HK-2 (cell line): ENCODE data around the gene JDP2.

Experiments
- DNase-seq: peaks from one replicate; pipeline ENCODE4 v3.0.0-alpha.2; 2018; ENCODE audit not compliant: unreplicated experiment

JDP2 gene

GRCh38 chr14:75482366-75482765 lies 54.5 kb downstream of the JDP2 start:
- DNase-seq: no peak

- no peak for DNase-seq
Measured at GRCh38 chr14:75484711-75485429, 57.0 kb downstream of the JDP2 start.

GRCh38 chr14:75486318-75486717 lies 58.5 kb downstream of the JDP2 start:
- no peak for DNase-seq

DNA sequence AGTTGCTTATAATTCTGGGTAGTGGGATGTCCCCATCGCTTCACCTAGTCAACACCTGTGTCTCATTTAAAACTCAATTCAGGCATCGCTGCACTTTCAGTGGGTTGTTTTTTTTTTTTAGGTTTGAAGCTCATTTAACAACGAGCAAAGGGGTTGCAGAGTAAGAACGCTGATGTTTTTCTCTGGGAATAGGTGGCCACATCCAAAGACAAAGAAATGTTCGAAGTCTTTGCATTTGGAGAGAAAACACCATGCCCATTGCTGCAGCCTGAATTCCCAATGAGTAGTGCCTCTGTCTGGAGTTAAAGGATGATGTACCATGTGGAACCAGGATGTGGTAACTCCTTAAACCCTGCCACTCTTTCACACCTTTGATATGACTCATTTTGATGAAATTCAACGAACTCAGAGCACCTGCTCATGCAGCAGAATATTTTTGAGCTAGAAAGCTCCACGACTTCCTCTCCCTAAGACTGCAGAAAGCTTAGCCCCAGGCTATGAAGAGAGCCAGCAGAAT lies 59.4 kb downstream of the JDP2 start:
- no peak for DNase-seq

DNA sequence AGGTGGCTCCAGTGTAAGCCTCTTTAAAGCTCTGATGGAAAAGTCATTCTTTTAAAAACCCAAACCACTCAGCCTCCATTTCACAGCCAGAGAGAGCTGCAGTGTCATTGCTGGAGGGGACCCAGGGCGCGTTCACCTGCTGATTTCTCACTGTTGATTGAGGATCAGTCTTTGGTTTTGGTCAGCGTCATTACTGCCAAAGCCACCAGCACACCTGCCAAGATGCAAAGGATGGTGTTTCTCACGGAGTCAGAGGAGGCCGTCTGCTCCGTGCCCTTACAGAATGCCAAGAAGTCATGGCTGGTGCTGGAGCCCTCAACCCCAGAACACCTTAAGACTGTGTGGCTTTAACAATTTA lies 61.6 kb downstream of the JDP2 start:
- DNase-seq: no peak

DNA sequence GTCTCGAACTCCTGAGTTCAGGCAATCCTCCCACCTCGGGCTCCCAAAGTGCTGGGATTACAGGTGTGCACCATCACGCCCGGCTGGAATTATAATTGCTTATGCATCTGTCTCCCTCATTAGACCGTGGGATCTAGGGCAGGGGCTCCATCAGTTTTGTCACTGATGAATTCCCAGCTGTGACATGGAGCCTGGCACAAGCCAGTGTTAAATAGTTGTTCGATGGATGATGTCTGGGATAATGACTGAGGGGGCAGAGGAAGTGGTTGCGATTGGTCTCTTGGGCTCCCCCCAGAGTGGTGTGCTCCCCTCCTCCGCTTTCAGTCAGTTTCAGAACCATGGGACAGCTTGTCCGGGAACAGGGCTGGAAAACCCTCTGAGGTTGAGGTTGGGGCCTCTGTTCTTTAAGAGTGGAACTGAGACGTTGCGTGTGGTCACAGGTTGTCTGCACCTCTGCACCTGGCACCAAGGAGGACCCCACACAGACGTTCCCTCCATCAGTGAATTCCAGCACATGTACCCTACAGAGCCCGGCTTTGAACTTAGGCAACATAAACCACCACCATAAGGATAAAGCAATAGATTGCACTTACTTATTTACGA lies 63.7 kb downstream of the JDP2 start:
- no peak for DNase-seq

DNA sequence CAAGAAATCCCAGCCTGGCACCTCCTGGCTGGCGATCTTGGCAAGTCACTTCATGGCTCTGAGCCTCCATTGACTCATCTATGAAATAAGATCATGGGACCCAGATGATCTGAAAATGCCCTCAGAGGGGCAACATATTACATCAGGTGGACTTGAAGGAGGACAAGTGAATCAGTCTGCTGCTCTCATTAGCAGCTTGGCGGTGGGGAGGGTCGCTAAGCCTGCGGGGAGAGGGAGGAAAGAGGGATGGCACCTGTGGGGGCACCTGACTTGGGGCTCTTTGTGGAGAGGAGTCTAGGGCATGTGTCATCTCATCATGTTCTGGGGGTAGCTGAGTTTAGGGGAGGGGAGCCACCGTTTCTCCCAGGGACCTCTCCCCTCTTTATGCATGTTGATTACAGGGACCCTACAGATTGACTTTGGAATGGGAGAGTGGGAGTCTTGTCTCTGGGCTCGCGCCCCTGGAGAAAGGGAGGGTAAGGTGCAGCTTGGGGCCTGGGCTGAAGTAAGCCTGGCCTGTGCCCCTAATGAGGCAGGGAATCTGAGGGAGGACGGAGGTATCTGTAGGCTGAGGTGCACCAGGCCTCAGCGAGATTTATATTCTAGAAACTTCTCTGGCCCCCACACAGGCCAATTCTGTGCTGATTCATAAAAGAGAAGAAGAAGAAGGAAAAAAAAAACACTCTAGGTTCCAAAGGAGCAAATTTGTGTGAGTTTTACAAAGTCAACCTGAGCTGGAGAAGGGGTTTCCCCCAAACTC lies 65.2 kb downstream of the JDP2 start:
- no peak for DNase-seq

DNA sequence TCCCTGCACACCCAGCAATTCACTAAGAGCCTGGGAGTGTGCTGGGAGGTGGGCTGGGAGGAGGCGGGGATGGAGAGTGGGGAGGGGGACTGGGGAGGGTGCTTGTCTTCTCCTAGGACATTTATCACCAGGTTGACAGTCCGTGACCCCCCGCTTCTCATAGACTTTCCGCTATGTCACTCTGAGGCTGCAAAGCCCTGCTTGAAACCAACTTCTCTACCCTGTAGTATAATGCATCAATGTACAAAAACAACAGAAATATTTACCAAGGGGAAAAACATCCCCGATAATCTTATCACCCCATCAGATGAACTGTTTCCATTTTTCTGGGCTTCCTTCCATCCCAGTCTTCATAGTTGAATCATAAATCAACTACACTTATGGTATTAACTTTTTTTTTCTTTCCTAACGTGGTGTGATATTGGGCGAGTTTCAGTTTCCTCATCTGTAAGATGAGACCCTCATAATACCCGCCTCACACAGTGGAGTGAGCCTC lies 65.8 kb downstream of the JDP2 start:
- no peak for DNase-seq

DNA sequence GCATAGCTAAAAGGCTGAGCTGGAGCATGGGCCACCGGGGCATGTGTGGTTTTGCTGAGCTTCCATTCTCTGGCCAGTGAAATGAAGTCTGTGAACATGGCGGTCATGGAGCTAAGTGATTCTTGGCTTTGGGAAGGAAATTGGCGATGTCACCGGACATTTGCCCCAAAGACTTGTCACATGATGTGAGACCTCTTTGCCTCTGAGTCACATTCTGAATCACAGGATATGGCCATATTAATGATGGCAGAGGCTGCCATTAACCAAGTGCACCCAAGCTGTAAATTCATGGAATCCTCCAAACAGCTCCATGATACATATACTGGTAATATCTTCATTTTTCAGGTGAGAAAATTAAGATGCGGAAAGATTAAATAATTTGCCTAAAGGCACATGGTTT lies 67.1 kb downstream of the JDP2 start:
- no peak for DNase-seq

GRCh38 chr14:75495399-75495798 lies 67.6 kb downstream of the JDP2 start:
- DNase-seq: no peak

- no peak for DNase-seq
Measured at GRCh38 chr14:75495882-75496281, 68.1 kb downstream of the JDP2 start.

- DNase-seq: no peak
Measured at GRCh38 chr14:75496755-75497154, 68.9 kb downstream of the JDP2 start.

DNA sequence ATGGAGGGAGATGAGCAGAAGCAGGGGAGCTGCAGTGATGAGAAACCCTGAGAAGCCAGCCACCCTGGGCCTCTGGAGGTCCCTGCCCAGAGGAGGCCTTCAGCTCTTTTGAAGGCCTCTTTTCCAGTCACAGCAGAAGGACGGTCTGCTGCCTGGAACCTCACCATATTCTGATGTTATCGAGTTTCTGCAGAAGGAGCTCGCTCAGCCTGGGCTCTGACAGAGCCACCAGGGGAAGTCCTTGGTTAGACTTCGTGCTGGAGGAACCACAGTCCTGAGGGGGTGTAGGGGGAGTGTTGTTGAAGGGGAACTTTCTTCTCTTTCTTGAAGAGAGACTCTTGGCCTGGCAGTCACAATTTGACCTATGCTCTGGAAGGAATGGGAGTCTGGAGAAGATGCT lies 69.4 kb downstream of the JDP2 start:
- DNase-seq: no peak

DNA sequence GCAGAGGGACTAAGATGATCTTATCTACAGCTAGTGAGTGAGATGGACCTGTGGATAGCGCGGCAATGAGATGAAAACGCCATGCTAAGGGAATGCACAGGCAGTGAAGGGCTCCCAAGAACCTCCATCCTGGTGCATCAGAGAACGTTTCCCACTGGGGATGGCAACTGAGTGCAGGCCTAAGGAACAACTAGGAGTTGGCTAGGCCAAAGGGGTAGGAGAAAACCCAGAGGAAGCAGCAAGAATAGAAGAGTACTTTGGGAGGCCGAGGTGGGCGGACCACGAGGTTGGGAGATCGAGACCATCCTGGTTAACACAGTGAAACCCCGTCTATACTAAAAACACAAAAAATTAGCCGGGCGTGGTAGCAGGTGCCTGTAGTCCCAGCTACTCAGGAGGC lies 69.9 kb downstream of the JDP2 start:
- no peak for DNase-seq

- no peak for DNase-seq
Measured at GRCh38 chr14:75499084-75499875, 71.5 kb downstream of the JDP2 start.

- DNase-seq: no peak
Measured at GRCh38 chr14:75501080-75501479, 73.3 kb downstream of the JDP2 start.

- DNase-seq: no peak
Measured at GRCh38 chr14:75504411-75504810, 76.6 kb downstream of the JDP2 start.

DNA sequence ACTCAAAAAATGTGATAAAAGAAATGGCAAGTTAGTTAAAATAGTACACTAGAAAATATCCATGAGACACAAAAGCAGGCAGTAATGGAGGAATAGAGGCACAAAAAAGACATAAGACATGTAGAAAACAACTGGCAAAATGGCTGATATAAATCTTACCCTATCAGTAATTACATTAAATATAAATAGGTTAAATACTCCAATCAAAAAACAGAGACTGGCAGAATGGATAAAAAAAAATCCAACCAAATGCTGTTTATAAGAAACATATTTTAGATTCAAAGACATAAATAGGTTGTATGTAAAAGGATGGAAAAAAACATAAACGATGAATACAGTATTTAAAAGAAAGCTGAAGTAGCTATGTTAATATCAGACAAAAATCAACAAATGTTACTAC lies 79.1 kb downstream of the JDP2 start:
- DNase-seq: no peak

DNA sequence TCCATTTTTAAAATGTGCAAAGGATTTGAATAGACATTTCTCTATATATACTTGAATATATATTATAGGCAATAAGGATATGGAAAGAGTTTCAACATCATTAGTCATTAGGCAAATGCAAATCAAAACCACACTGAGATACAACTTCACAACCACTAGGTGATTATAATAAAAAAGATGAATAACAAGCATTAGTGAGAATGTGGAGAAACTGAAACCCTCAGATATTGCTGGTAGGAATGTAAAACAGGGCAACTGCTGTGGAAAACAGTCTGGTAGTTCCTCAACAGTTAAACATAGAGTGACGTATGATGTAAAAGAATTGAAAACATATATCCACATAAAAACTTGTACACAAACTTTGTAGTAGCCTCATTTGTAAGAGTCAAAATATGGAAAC lies 82.7 kb downstream of the JDP2 start:
- no peak for DNase-seq

GRCh38 chr14:75511201-75511600 lies 83.4 kb downstream of the JDP2 start:
- no peak for DNase-seq

DNA sequence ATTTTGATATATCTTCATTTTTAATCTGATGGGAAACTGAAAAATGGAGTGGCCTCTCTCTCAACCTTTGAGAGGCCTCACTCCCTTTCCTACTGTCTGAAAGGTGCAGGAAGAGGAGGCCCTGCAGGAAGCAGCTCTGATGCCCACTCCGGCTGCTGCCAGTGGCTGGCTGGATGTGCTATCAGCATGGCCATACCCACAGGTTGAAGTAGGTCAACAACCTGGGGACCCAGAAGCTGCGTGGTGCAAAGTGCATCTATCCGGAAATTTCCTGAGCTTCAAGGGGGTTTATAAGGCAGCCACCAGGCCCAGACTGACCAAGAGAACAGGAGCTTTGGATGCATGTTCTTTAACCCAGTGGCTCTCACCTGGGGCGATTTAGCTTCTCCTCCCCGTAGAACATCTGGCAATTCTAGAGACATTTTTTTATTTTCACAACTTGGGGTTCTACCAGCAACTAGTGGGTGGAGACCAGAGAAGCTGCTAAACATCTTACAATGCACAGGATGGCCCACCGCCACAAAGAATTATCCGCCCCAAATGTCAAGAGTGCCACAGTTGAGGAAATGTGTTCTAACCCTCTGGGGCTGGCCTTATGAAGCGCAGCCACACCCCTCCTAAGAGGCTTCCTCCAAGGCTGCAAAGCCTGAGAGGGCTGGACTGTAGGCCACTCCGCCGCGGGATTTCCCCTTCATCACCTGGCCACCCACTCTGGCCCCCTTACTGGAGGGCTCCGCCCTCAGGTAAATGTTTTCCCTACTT lies 86.3 kb downstream of the JDP2 start:
- no peak for DNase-seq
